Stimulated activated naive B cell treated with anti-CD40 and anti-IgM and Interleukin-4, amounts not matched to agents 10 μg/mL and 1 μg/mL and 100 μg/mL, for 72 hours (primary cell): Measurements from ENCODE around the gene CACNA1C.

Source experiments
- ATAC-seq, 2 donors: fragments of 150-1000 bp; cut with Tn5 transposase; replicated peaks; 2 replicates each; pipeline ENCODE4 v1.10.0; 2021; ENCODE audit warnings: moderate library complexity in 1 of 2
- DNase-seq: peaks from one replicate; pipeline ENCODE4 v3.0.0; 2021
- H3K27ac Mint-ChIP-seq: one replicate; pipeline ENCODE4 v1.8.0; 2022; ENCODE audit warnings: mild to moderate bottlenecking, mixed read lengths
- H3K27me3 Mint-ChIP-seq, 2 donors: one replicate each; pipeline ENCODE4 v1.8.0; 2022; ENCODE audit warnings: mixed read lengths in 2 of 2
- H3K36me3 Mint-ChIP-seq, 2 donors: one replicate each; pipeline ENCODE4 v1.8.0; 2022; ENCODE audit warnings: mixed read lengths in 2 of 2, mild to moderate bottlenecking in 1 of 2
- H3K4me1 Mint-ChIP-seq, 2 donors: one replicate each; pipeline ENCODE4 v1.8.0; 2022; ENCODE audit warnings: mixed read lengths in 2 of 2, mild to moderate bottlenecking in 1 of 2
- H3K4me3 Mint-ChIP-seq, 2 donors: one replicate each; pipeline ENCODE4 v1.8.0; 2022; ENCODE audit warnings: mild to moderate bottlenecking in 2 of 2, mixed read lengths in 2 of 2, moderate library complexity in 1 of 2
- H3K9me3 Mint-ChIP-seq, 2 donors: one replicate each; pipeline ENCODE4 v1.8.0; 2022; ENCODE audit warnings: mixed read lengths in 2 of 2, mild to moderate bottlenecking in 1 of 2

Gene CACNA1C

DNA sequence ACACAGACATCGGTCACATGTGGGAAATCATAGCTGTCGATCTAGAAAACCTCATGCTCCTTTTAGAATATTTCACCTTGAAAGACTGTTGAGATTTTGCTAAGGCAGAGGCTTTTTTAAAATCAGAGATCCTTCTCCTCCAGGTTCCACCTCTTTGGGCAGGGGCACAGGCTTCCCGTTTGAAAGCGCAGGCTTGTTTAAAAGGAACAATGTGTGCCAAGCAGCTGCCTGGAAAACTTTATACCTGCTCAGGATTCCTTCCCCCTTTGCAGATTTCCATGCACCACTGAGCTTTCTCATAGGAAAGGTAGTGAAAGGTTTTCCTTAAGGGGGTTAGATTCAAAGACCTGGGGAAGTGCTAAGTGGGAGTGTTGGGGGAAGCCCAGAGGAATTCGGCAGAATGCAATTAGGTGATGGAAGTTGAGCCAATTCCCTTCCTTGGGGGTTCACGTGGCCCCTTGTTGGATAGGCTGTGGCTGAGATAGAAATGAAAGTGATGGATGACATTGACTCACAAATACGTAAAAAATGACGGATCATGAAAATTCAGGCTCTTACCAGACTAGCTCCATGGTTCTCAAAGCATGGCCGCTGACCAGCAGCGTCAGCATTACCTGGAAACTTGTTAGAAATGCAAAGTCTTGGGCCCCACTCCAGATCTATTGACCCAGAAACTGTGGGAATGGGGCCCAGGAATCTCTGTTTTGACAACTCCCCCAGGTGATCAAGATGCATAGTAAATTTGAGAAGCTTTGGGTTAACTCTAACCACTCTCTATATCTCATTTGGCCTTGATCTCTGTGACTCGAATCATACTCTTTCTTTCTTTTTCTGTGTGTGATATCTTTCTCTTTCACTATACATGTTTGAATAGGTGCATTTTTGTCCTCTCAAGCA is 460.6 kb downstream of the CACNA1C start:
- ATAC-seq (no peak), DNase-seq (no peak)
- Mint-ChIP-seq H3K9me3 (no peaks in the 10 kb centered on the region), H3K4me1 (no peaks in the 10 kb centered on the region), H3K4me3 (no peak overlapping the region), H3K36me3 (no peaks in the 10 kb centered on the region), H3K27ac (no peak overlapping the region), H3K27me3 (peaks cover 8% of the 10 kb centered on the region in 2 donors)

DNA sequence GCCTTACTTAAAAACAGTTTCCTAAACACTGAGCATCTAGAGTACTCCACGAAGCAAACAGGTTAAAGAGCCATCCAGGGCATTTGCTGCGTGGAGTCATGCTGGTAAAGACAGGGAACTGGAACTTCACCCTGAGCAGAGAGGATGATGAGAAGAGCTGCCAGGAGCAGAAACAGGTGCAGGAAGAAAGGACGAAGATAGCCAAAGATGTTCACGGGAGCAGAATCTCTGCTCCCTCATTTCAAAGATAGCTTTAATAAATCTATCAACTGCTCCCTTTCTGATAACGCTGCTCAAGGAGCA is 461.2 kb downstream of the CACNA1C start:
- Mint-ChIP-seq H3K27me3 (peaks cover 8% of the 10 kb centered on the region in 2 donors), H3K27ac (no peak overlapping the region), H3K4me1 (no peaks in the 10 kb centered on the region), H3K36me3 (no peaks in the 10 kb centered on the region), H3K4me3 (no peak overlapping the region), H3K9me3 (no peaks in the 10 kb centered on the region)
- ATAC-seq (no peak), DNase-seq (no peak)

DNA sequence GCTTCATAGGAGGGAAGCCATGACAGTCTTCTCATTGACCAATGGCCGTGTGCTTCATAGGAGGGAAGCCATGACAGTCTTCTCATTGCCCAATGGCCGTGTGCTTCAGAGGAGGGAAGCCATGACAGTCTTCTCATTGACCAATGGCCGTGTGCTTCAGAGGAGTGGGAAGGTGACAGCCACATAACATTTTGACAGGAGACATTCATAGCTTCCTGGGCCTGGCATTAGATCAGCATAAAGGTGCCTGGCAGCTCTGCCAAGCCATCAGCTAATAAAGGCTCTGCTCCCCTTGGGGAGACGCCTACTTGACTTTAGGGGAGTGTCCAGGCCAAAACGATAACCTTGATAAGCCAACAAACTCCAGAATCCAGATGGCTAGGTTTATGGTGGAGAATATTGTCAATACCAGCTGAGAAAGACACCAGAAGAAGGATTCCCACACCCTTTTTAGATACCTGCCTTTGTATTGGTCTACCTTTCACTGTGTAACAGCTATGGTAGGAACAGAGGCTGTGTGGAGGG is 468.0 kb downstream of the CACNA1C start:
- Mint-ChIP-seq H3K4me1 (no peaks in the 10 kb centered on the region), H3K27ac (no peak overlapping the region), H3K36me3 (no peaks in the 10 kb centered on the region), H3K4me3 (no peak overlapping the region), H3K27me3 (peaks cover 16 to 19% of the 10 kb centered on the region in 2 donors), H3K9me3 (no peaks in the 10 kb centered on the region)
- DNase-seq: no peak
- ATAC-seq: no peak

DNA sequence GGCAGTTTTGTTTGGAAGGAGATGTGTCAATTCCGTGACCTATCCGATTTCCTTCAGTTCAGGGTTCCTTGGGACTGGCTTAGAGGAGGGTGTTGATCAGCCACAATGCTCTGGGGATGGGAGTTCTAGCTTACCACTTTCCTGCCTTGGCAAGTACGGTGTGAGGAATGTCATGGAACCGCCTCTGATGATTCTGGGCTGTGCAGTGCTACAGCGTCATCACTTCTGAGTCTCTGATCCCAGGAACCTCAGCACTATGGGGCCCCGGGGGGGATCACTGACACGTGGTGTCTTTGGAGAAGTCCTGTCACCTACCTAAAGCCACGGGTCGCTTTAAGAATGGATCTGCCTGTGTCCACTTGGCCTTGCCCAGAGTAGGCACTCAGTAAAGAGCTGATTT is 470.5 kb downstream of the CACNA1C start:
- peaks cover 0 to under 1% of the 10 kb centered on the region in 2 donors for H3K9me3 Mint-ChIP-seq
- H3K27ac Mint-ChIP-seq: no peak overlapping the region
- H3K4me1 Mint-ChIP-seq: peaks cover 0 to under 1% of the 10 kb centered on the region in 2 donors
- H3K27me3 Mint-ChIP-seq: peaks cover 10 to 12% of the 10 kb centered on the region in 2 donors
- DNase-seq (no peak), ATAC-seq (no peak)
- H3K4me3 Mint-ChIP-seq: no peak overlapping the region
- H3K36me3 Mint-ChIP-seq: no peaks in the 10 kb centered on the region

DNA sequence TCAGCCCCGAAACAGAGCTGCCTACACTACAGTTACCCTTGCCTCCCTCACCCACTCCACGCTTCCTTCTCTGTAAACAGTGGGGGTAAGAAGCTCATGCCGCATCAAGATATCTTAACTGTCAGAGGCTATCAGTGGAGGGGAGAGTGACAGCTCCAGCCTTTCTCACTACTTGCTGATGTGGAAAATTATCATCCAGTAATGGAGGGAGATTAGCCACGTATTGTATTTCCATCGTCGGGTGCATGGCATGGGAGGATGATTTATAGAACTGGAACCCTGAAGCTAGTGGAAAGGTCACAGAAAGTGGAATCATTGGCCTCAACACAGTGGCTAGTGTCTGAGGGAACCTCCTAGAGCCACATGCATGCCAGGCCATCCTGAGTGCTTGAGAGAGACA is 471.1 kb downstream of the CACNA1C start:
- no peak overlapping the region for H3K27ac Mint-ChIP-seq
- DNase-seq (no peak), ATAC-seq (no peak)
- H3K4me1 Mint-ChIP-seq: peaks cover 0 to 2% of the 10 kb centered on the region in 2 donors
- H3K4me3 Mint-ChIP-seq: no peak overlapping the region
- peaks cover 0 to 3% of the 10 kb centered on the region in 2 donors for H3K9me3 Mint-ChIP-seq
- no peaks in the 10 kb centered on the region for H3K36me3 Mint-ChIP-seq
- peaks cover 10 to 12% of the 10 kb centered on the region in 2 donors for H3K27me3 Mint-ChIP-seq

DNA sequence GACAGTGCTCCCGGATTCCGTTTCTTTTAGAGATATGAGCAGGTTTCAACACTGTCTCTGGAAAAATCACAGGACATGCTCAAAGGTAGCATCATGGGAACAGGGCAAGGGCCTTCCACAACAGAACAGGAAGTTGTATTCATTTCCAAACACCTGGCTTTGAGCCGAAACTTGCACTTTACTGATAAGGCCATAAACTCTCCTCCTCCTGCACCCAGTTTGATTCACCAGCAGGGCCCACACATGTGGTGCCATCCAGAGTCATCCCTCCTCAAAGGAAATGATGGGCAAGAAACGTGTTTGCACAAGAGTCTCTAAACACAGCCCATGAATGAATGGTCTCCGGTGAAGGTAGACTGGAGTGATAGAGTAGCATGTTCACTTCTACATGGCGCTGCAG is 473.6 kb downstream of the CACNA1C start:
- Mint-ChIP-seq H3K4me1 (peaks cover 8 to 9% of the 10 kb centered on the region in 2 donors), H3K27me3 (peaks cover 10 to 12% of the 10 kb centered on the region in 2 donors), H3K9me3 (peaks cover 0 to 3% of the 10 kb centered on the region in 2 donors), H3K36me3 (no peaks in the 10 kb centered on the region), H3K4me3 (no peak overlapping the region), H3K27ac (no peak overlapping the region)
- no peak for DNase-seq
- no peak for ATAC-seq

DNA sequence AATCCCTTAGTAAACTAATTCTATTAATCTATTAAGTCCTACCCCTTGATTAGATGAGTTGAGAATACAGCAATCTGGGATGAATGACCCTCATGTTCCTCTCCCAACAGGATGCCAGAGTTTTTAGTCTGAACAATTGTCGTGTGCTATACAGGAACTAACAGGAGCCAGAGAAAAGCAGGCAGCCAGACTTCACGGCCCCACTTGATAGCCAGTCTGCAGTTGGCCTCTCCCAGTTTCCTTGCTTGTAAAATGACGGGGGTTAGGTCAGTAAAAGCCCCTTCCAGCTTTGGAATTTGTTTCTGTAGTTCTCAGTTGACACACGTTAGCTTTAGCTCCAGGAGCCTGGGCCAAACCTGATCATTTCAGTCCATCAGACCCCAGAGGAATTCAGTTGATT is 475.2 kb downstream of the CACNA1C start:
- ATAC-seq: no peak
- no peak for DNase-seq
- H3K4me3 Mint-ChIP-seq: no peak overlapping the region
- H3K27ac Mint-ChIP-seq: no peak overlapping the region
- peaks cover 0 to 3% of the 10 kb centered on the region in 2 donors for H3K9me3 Mint-ChIP-seq
- H3K27me3 Mint-ChIP-seq: peaks cover 0 to 10% of the 10 kb centered on the region in 2 donors
- peaks cover 8 to 9% of the 10 kb centered on the region in 2 donors for H3K4me1 Mint-ChIP-seq
- no peaks in the 10 kb centered on the region for H3K36me3 Mint-ChIP-seq

DNA sequence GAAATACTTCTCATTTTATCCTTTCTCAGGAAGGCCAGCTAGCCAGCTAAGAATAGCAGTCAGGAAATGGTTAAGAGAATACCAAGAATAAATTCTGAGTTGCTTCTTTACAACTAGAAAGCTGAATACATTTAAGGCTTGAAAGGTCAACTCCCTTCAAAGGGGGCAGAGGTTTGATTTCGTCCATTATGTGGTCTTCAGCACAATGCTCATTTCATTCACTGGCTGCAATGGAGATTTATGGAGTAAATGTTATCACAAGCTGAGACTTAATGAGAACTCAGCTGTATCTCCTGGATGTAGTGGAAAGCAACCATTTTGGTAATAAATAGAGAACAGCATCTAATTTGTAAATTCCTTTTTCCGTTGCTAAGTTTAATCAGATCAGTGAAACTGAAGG is 477.0 kb downstream of the CACNA1C start:
- Mint-ChIP-seq H3K4me1 (peaks cover 8 to 9% of the 10 kb centered on the region in 2 donors), H3K27me3 (peaks cover 0 to 3% of the 10 kb centered on the region in 2 donors), H3K4me3 (no peak overlapping the region), H3K9me3 (peaks cover 0 to 3% of the 10 kb centered on the region in 2 donors), H3K27ac (no peak overlapping the region), H3K36me3 (no peaks in the 10 kb centered on the region)
- peak in 1 of 2 donors; percentile 23 for ATAC-seq
- DNase-seq: no peak

DNA sequence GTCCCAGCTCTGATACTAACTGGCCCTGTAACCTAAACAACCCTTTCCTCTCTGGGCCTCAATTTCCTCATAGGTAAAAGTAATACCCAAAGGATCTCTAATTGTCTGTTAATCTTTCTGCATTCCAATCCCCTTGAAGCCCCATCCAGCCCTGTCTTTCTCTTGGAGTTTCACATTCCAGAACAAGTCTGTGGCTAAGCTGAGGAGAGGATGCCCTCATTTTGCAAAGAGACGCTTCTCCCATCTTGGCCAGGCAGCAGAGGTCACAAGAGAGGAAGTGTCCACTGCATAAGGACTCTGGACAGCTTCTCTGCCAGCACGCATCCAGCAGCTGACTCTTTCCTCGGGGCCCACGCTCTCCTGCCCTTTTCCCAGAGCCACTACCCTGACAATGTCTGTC is 478.6 kb downstream of the CACNA1C start:
- no peaks in the 10 kb centered on the region for H3K27me3 Mint-ChIP-seq
- peaks cover 8 to 9% of the 10 kb centered on the region in 2 donors for H3K4me1 Mint-ChIP-seq
- H3K9me3 Mint-ChIP-seq: peaks cover 0 to 3% of the 10 kb centered on the region in 2 donors
- DNase-seq (no peak), ATAC-seq (no peak)
- no peak overlapping the region for H3K4me3 Mint-ChIP-seq
- H3K36me3 Mint-ChIP-seq: no peaks in the 10 kb centered on the region
- no peak overlapping the region for H3K27ac Mint-ChIP-seq

DNA sequence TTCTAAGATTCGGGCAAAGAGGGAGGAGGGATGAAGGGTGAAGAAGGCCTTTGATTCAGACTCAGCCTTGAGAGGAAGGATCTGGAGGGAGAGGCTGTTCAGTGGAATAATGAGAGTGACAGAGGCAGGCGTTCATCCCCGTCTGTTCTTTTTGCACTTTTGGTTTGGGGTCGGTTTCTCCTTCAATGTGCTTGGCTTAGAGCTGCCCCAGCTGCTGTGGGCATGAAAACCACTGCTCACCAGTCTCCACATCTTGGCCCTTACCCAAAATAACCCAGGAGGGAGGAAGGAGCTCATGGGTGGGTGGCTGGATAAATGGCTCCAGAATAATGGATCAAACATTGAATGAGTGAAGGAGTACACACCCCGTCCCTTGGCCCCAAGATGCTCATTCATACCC is 480.2 kb downstream of the CACNA1C start:
- ATAC-seq (no peak), DNase-seq (no peak)
- no peak overlapping the region for H3K4me3 Mint-ChIP-seq
- no peaks in the 10 kb centered on the region for H3K27me3 Mint-ChIP-seq
- peaks cover 0 to 3% of the 10 kb centered on the region in 2 donors for H3K9me3 Mint-ChIP-seq
- no peaks in the 10 kb centered on the region for H3K36me3 Mint-ChIP-seq
- peaks cover 8 to 9% of the 10 kb centered on the region in 2 donors for H3K4me1 Mint-ChIP-seq
- no peak overlapping the region for H3K27ac Mint-ChIP-seq

DNA sequence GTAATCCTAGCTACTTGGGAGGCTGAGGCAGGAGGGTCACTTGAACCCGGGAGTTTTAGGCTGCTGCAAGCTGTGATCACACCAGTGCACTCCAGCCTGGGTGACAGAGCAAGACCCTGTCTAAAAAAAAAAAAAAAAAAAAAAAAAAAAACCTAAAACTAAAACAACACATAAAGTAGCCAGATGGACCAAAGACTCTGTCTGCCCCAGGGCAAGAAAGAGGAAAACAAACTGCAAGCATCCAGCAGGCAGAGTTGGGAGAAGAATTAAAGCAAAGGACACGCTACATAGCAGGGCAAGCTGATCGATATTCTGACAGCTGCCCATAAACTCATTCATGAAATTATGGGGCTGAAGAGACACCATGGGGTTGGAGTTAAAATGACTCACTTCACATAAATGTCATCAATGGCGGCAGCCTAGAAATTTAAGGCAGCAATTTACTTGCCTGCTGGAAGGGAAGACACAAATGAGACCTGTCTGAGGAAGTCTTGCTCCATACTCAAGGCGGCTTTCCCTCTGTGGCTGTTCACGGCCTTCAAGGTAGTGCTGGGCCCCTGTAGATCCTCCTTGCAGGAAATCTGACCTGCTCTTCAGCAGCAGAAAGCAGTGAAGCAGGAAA is 482.9 kb downstream of the CACNA1C start:
- Mint-ChIP-seq H3K4me3 (no peak overlapping the region), H3K36me3 (no peaks in the 10 kb centered on the region), H3K9me3 (no peaks in the 10 kb centered on the region), H3K27ac (no peak overlapping the region), H3K27me3 (no peaks in the 10 kb centered on the region), H3K4me1 (peaks cover 0 to 1% of the 10 kb centered on the region in 2 donors)
- DNase-seq (no peak), ATAC-seq (no peak)

DNA sequence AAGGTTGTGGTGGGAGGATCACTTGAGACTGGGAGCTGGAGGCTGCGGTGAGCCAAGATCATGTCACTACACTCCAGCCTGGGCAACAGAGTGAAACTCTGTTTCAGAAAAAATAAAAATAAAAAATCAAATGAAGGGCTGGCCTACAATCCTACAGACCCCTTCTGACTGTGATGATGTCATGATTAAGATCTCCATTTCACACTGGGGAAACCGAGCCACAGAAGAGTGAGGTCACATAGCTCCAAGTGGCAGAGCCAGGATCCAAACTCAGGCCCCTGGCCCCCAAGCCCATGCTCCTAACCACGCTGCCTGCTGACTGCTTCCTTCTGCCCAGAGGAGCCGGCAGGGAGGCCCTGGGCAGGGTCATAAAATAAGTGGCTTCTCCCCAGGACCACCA is 483.9 kb downstream of the CACNA1C start:
- peaks cover 0 to 1% of the 10 kb centered on the region in 2 donors for H3K4me1 Mint-ChIP-seq
- H3K27me3 Mint-ChIP-seq: peaks cover 0 to 3% of the 10 kb centered on the region in 2 donors
- no peak overlapping the region for H3K27ac Mint-ChIP-seq
- no peak for DNase-seq
- H3K4me3 Mint-ChIP-seq: no peak overlapping the region
- H3K9me3 Mint-ChIP-seq: no peaks in the 10 kb centered on the region
- ATAC-seq: no peak
- no peaks in the 10 kb centered on the region for H3K36me3 Mint-ChIP-seq

DNA sequence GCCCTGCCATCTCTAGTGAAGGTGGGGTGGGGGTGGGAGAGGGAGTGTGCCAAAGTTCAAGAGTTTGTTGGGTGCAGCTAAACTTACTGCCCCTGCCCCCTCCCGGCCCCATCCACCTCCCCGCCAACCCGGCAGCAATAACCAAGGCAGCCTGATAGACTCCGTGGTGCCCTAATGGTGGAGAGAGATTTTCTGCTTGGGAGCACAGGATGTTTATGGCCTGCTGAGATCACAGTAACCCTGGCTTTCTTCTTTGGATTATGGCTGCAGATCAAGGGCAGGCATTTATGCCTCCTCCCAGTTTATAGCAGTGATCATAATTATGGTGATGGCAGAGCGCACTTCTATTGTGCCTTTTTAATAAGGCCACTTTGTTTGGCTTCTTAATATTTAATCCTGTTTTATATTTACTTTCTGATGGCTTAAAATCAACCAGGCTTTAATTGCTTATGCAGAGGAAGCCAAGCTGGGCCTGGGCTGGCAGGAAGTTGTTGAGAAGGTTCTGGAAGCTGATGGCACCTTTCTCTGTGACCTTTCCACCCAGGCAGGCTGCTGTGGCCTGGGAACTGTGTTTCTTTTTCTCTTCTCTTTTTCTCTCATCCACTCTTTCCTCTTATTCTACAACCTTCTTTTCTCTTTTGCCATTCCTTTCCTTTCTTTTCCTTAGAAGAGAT is 485.2 kb downstream of the CACNA1C start:
- H3K9me3 Mint-ChIP-seq: no peaks in the 10 kb centered on the region
- ATAC-seq: no peak
- no peak for DNase-seq
- H3K4me3 Mint-ChIP-seq: no peak overlapping the region
- H3K27me3 Mint-ChIP-seq: peaks cover 0 to 5% of the 10 kb centered on the region in 2 donors
- H3K4me1 Mint-ChIP-seq: peaks cover 1 to 6% of the 10 kb centered on the region in 2 donors
- no peaks in the 10 kb centered on the region for H3K36me3 Mint-ChIP-seq
- no peak overlapping the region for H3K27ac Mint-ChIP-seq

DNA sequence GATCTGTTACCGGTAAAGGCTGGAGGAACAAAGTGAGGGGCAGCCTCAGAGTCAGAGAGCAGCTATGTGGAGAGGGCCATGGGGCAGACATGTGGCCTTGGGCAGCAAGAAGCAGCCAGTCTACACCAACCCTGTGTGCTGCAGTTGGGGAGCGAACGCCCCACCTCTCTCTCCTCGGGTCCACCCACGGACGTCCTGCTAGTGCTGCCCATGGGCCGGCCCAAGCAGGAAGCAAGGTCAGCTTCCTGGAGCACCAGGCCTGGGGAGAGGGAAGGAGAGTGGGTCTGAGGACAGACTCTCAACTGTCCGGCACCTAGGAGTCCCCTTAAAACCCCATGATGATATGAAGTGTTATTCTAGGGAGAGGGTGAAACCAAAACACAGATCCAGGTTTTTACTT is 487.2 kb downstream of the CACNA1C start:
- DNase-seq: no peak
- Mint-ChIP-seq H3K27ac (no peak overlapping the region), H3K4me3 (no peak overlapping the region), H3K4me1 (peaks cover 6 to 20% of the 10 kb centered on the region in 2 donors), H3K27me3 (peaks cover 0 to 5% of the 10 kb centered on the region in 2 donors), H3K36me3 (no peaks in the 10 kb centered on the region), H3K9me3 (no peaks in the 10 kb centered on the region)
- no peak for ATAC-seq
